ENCODE measurements around the gene KLHL20. TPM values are rescaled to one million over a fixed set of nuclear protein-coding genes. Genes with fewer than 3 reads are reported as not detected.

Gene KLHL20
- total and polyA plus RNA-seq, 2 of the 13 experiments (the other 11 are each of a cell fraction or from before 2014, with no cell fraction given): 7.4 to 14.3 TPM

DNA sequence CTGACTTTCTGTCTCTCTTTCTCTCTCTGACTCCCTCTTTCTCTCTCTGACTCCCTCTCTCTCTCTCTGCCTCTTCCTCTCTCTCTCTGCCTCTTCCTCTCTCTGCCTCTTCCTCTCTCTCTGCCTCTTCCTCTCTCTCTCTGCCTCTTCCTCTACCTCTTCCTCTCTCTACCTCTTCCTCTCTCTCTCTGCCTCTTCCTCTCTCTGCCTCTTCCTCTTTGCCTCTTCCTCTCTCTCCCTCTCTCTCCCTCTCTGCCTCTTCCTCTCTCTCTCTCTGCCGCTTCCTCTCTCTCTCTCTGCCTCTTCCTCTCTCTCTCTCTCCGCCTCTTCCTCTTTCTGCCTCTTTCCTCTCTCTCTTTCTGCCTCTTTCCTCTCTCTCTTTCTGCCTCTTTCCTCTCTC lies 26.5 kb upstream of the KLHL20 start:
- Histone ChIP-seq H3K36me3 (replicated peaks in 1 of 2; ENCODE audit: control insufficient read depth in 1 of 2, insufficient read depth in 2 of 2, low read length in 2 of 2) (no peaks in the 10 kb centered on the region), H3K4me1 (ENCODE audit: insufficient read depth, low read length) (no peaks in the 10 kb centered on the region; the same call in 1 of the 2 replicates), H3K9me3 (ENCODE audit: low read length) (no peaks in the 10 kb centered on the region), H3K27ac (ENCODE audit: extremely low read length, insufficient read depth, low read length) (no peak overlapping the region), H3K4me3 (replicated peaks in 1 of 3; ENCODE audit: insufficient read depth in 1 of 3, low read depth in 2 of 3, low read length in 3 of 3) (no peak overlapping the region), H3K4me2 (ENCODE audit: low read depth, low read length) (no peak overlapping the region), H3K9ac (ENCODE audit: insufficient read depth, low read depth, low read length) (no peak overlapping the region), H3K27me3 (ENCODE audit: control insufficient read depth in 1 of 2, insufficient read depth in 2 of 2, low read length in 2 of 2) (no peaks in the 10 kb centered on the region; a peak in 1 of 5 replicates), H3K79me2 (ENCODE audit: insufficient read depth, low read length) (no peaks in the 10 kb centered on the region), H4K20me1 (ENCODE audit: insufficient read depth, low read length) (no peaks in the 10 kb centered on the region), H2AFZ (ENCODE audit: low read length) (no peak overlapping the region)
- no peak for ATAC-seq
- no peak for FAIRE-seq
- CTCF ChIA-PET (ENCODE audit: low intra/inter-chr PET ratio, low total read pairs): no interaction called here
- intact Hi-C loops (cut with micrococcal nuclease; ENCODE audit: unreplicated experiment) (no loop called here), in situ Hi-C loops (cut with HindIII; ENCODE audit: extremely low pct_ligation_motif_present, low pct_unique_long_range_greater_than_20kb) (no loop called here)
- DNase-seq (ENCODE audit: low spot score): no peak
- POLR2A ChIA-PET: no interaction called here
- TF ChIP-seq REL (CRISPR knock-in tag; conservative IDR thresholded peaks at IDR 0.05): no peak
- no peak for TF ChIP-seq SRSF1 (optimal IDR thresholded peaks at IDR 0.05; ENCODE audit: low read depth, low read length)
- TF ChIP-seq ZC3H13 (CRISPR knock-in tag; IDR thresholded peaks at IDR 0.05): no peak
- no peak for TF ChIP-seq PLRG1 (conservative IDR thresholded peaks at IDR 0.05)
- no peak for TF ChIP-seq ZNF570 (CRISPR knock-in tag; IDR thresholded peaks at IDR 0.05; ENCODE audit: borderline replicate concordance)
- TF ChIP-seq, protein P1, sequence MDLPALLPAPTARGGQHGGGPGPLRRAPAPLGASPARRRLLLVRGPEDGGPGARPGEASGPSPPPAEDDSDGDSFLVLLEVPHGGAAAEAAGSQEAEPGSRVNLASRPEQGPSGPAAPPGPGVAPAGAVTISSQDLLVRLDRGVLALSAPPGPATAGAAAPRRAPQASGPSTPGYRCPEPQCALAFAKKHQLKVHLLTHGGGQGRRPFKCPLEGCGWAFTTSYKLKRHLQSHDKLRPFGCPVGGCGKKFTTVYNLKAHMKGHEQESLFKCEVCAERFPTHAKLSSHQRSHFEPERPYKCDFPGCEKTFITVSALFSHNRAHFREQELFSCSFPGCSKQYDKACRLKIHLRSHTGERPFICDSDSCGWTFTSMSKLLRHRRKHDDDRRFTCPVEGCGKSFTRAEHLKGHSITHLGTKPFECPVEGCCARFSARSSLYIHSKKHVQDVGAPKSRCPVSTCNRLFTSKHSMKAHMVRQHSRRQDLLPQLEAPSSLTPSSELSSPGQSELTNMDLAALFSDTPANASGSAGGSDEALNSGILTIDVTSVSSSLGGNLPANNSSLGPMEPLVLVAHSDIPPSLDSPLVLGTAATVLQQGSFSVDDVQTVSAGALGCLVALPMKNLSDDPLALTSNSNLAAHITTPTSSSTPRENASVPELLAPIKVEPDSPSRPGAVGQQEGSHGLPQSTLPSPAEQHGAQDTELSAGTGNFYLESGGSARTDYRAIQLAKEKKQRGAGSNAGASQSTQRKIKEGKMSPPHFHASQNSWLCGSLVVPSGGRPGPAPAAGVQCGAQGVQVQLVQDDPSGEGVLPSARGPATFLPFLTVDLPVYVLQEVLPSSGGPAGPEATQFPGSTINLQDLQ (CRISPR knock-in tag; IDR thresholded peaks at IDR 0.05): no peak
- TF ChIP-seq SMARCC2 (IDR thresholded peaks at IDR 0.05): no peak
- TF ChIP-seq PRPF4 (IDR thresholded peaks at IDR 0.05; ENCODE audit: low read depth, low read length, poor library complexity, severe bottlenecking): no peak
- TF ChIP-seq, protein P2, sequence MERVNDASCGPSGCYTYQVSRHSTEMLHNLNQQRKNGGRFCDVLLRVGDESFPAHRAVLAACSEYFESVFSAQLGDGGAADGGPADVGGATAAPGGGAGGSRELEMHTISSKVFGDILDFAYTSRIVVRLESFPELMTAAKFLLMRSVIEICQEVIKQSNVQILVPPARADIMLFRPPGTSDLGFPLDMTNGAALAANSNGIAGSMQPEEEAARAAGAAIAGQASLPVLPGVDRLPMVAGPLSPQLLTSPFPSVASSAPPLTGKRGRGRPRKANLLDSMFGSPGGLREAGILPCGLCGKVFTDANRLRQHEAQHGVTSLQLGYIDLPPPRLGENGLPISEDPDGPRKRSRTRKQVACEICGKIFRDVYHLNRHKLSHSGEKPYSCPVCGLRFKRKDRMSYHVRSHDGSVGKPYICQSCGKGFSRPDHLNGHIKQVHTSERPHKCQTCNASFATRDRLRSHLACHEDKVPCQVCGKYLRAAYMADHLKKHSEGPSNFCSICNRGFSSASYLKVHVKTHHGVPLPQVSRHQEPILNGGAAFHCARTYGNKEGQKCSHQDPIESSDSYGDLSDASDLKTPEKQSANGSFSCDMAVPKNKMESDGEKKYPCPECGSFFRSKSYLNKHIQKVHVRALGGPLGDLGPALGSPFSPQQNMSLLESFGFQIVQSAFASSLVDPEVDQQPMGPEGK (CRISPR knock-in tag; IDR thresholded peaks at IDR 0.05): no peak
- no peak for TF ChIP-seq TGIF2 (CRISPR knock-in tag; IDR thresholded peaks at IDR 0.05)
- TF ChIP-seq, protein P3, sequence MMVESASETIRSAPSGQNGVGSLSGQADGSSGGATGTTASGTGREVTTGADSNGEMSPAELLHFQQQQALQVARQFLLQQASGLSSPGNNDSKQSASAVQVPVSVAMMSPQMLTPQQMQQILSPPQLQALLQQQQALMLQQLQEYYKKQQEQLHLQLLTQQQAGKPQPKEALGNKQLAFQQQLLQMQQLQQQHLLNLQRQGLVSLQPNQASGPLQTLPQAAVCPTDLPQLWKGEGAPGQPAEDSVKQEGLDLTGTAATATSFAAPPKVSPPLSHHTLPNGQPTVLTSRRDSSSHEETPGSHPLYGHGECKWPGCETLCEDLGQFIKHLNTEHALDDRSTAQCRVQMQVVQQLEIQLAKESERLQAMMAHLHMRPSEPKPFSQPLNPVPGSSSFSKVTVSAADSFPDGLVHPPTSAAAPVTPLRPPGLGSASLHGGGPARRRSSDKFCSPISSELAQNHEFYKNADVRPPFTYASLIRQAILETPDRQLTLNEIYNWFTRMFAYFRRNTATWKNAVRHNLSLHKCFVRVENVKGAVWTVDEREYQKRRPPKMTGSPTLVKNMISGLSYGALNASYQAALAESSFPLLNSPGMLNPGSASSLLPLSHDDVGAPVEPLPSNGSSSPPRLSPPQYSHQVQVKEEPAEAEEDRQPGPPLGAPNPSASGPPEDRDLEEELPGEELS (CRISPR knock-in tag; IDR thresholded peaks at IDR 0.05): no peak
- TF ChIP-seq ZNF557 (CRISPR knock-in tag; IDR thresholded peaks at IDR 0.05): no peak
- TF ChIP-seq KMT2B (CRISPR knock-in tag; IDR thresholded peaks at IDR 0.05): no peak
- TF ChIP-seq, protein P4, sequence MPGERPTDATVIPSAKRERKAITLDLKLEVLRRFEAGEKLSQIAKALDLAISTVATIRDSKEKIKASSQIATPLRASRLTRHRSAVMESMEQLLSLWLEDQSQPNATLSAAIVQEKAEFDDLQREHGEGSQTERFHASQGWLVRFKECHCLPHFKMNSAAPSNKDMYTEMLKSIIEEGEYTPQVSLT (CRISPR knock-in tag; IDR thresholded peaks at IDR 0.05; ENCODE audit: borderline replicate concordance, low read depth): no peak
- TF ChIP-seq ZNF350 (CRISPR knock-in tag; IDR thresholded peaks at IDR 0.05; ENCODE audit: borderline replicate concordance, low read depth): no peak
- no peak for TF ChIP-seq HNRNPUL1 (IDR thresholded peaks at IDR 0.05; ENCODE audit: low read depth, low read length)
- TF ChIP-seq RBAK (CRISPR knock-in tag; IDR thresholded peaks at IDR 0.05): no peak
- no peak for TF ChIP-seq TAF1 (CRISPR knock-in tag; IDR thresholded peaks at IDR 0.05)
- TF ChIP-seq ZSCAN12 (CRISPR knock-in tag; IDR thresholded peaks at IDR 0.05): no peak
- BruUV-seq (replicated peaks): no TSS peak
- 22% methylated on average over 2 of the region's 2 CpGs for WGBS (ENCODE audit: low lambda C conversion rate)

Measured in HepG2 (cell line).